Measurements from ENCODE around the gene DPYSL5.

Gene DPYSL5

DNA sequence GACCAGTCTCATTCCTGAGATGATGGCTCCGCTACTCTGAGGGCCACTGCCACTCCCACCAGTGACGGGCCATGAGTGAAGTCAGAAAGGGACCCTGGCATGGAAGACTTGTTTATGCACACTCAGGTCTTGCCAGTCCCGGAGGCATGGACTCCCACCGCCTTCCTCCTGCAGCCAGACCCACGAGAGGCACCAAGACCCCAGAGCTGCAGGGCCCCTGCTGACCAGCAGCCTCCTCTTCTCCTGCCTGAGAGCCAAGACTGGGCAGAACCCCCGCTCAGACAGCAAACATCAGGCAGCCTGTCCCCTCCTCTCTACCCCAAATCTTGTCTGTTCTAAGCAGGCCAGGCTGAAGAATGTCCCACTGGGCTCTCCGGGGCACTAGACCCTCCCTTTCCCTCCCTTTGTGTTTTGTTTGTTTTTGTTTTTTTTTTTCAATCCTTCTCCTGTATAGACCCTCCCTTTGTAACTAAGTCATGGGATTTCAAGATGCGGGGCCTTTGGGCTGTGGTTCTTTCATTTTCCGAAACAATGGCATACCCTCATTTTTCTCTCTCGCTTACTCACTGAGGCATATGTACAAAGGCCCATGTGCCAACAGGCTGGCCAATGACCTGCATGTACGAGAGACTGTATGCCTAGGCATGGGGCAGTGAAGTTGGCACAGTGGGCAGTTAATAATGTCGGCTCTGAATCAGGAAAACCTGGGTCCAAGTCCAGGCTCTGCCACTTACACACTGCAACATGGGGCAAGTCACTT is 98.2 kb downstream of the DPYSL5 start:
- Histone ChIP-seq H3K4me3 (ENCODE audit: low read length) (no peak overlapping the region), H3K9me3 (ENCODE audit: control insufficient read depth, insufficient read depth, low read length) (no peaks in the 10 kb centered on the region), H3K27ac (ENCODE audit: low read length) (no peak overlapping the region), H3K4me1 (ENCODE audit: control insufficient read depth, insufficient read depth, low read length) (peaks cover 2% of the 10 kb centered on the region), H3K27me3 (ENCODE audit: control insufficient read depth, insufficient read depth, low read length) (no peaks in the 10 kb centered on the region; the same call in 1 of the 2 replicates), H3K36me3 (ENCODE audit: control insufficient read depth, insufficient read depth, low read length) (no peaks in the 10 kb centered on the region)
- whole genome bisulfite sequencing (ENCODE audit: insufficient coverage, insufficient read length), result no CpG with 5 or more reads among the region's 12 CpGs
- DNase-seq (ENCODE audit: low read depth, low spot score), result no peak

DNA sequence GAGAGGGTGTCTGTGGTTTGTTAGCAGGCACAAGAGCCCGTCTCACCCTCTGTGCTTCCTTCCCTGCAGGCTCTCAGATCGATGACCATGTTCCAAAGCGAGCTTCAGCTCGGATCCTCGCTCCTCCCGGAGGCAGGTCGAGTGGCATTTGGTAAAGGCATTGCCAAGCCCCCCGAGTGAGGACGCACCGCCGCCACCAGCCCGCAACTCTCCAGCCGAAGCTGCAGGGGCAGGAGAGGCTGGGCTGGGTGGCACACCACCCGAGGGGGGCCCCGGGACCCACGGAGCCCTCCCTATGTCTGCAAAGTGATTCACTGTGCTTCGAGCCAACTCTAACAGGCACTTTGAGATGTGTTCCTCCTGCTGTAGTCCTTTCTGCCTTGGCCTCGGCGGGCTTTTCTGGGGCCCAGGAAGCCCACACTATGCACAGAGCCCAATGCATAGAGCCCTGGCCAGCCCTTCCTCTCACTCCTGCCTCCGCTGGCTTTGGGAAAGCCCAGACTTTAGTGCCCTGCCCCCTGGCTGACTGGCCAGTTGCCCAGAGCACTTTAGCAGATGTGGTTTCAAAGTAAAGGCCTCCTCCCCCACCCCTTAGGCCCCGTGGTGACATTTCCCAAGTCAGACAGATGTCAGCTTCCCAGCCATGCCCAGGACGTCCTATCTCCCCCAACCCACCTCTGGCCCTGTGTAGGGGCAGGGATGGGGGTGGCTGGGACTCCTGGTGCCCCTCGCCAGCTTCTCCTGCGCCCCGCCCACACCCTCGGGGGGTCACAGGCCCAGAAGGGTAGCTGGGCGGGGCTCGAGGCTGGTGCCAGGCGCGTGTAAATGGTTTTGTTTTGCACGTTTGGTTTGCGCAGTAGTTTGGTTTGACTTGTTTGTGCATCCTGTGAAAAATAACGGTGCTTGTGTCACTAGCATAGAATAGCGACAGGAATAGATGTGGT is 99.2 kb downstream of the DPYSL5 start:
- no CpG with 5 or more reads among the region's 34 CpGs for WGBS (ENCODE audit: insufficient coverage, insufficient read length)
- DNase-seq (ENCODE audit: low read depth, low spot score), result no peak
- Histone ChIP-seq H3K4me3 (ENCODE audit: low read length) (no peak overlapping the region), H3K27me3 (ENCODE audit: control insufficient read depth, insufficient read depth, low read length) (no peaks in the 10 kb centered on the region; the same call in 1 of the 2 replicates), H3K9me3 (ENCODE audit: control insufficient read depth, insufficient read depth, low read length) (no peaks in the 10 kb centered on the region), H3K27ac (ENCODE audit: low read length) (no peak overlapping the region), H3K4me1 (ENCODE audit: control insufficient read depth, insufficient read depth, low read length) (peaks cover 2% of the 10 kb centered on the region), H3K36me3 (ENCODE audit: control insufficient read depth, insufficient read depth, low read length) (no peaks in the 10 kb centered on the region)

DNA sequence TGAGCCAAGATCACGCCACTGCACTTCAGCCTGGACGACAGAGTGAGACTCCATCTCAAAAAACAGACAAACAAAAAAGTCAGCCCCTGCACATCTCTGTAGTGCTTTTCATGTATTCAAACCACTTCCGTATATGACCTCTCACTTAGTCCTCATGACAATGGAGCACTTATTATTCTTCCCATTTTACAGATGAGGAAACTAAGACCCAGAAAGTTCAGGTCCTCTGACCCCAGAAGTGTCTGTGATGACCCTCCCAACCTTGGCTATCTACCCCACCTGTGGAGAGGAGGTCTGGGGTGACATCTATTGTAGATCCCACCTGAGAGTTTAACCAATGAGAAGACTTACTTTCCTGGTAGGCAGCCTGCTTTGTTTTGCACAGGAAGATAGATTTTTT is 100.9 kb downstream of the DPYSL5 start:
- H3K36me3 ChIP-seq (ENCODE audit: control insufficient read depth, insufficient read depth, low read length), result no peaks in the 10 kb centered on the region
- no peaks in the 10 kb centered on the region for H3K4me1 ChIP-seq (ENCODE audit: control insufficient read depth, insufficient read depth, low read length)
- no peak overlapping the region for H3K27ac ChIP-seq (ENCODE audit: low read length)
- H3K27me3 ChIP-seq (ENCODE audit: control insufficient read depth, insufficient read depth, low read length), result no peaks in the 10 kb centered on the region
- DNase-seq (ENCODE audit: low read depth, low spot score), result no peak
- H3K9me3 ChIP-seq (ENCODE audit: control insufficient read depth, insufficient read depth, low read length), result no peaks in the 10 kb centered on the region
- WGBS (ENCODE audit: insufficient coverage, insufficient read length), result no CpG with 5 or more reads among the region's 3 CpGs
- no peak overlapping the region for H3K4me3 ChIP-seq (ENCODE audit: low read length)

DNA sequence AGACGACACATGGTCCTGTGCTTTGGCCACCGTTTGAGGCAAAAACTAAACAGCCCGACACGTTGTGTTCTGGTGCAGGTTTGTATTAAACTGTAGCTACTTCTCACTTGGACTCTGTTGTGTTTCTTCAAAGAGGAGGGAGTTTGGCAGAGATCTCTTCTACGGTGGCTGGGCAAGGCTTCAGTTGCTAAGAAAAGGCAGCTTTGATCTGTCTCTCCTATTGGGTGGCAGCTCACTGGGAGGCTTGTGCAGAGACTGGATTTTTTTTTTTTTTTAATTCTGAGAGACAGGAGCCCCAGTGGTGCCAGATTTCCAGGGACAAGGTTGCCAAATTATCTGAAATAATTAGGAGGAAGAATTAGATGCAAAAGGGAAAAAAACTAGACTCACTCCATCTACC is 102.3 kb downstream of the DPYSL5 start:
- H3K9me3 ChIP-seq (ENCODE audit: control insufficient read depth, insufficient read depth, low read length), result no peaks in the 10 kb centered on the region
- no peaks in the 10 kb centered on the region for H3K27me3 ChIP-seq (ENCODE audit: control insufficient read depth, insufficient read depth, low read length)
- no peak overlapping the region for H3K4me3 ChIP-seq (ENCODE audit: low read length)
- no peak overlapping the region for H3K27ac ChIP-seq (ENCODE audit: low read length)
- no CpG with 5 or more reads among the region's 5 CpGs for WGBS (ENCODE audit: insufficient coverage, insufficient read length)
- no peak for DNase-seq (ENCODE audit: low read depth, low spot score)
- no peaks in the 10 kb centered on the region for H3K4me1 ChIP-seq (ENCODE audit: control insufficient read depth, insufficient read depth, low read length)
- H3K36me3 ChIP-seq (ENCODE audit: control insufficient read depth, insufficient read depth, low read length), result no peaks in the 10 kb centered on the region

DNA sequence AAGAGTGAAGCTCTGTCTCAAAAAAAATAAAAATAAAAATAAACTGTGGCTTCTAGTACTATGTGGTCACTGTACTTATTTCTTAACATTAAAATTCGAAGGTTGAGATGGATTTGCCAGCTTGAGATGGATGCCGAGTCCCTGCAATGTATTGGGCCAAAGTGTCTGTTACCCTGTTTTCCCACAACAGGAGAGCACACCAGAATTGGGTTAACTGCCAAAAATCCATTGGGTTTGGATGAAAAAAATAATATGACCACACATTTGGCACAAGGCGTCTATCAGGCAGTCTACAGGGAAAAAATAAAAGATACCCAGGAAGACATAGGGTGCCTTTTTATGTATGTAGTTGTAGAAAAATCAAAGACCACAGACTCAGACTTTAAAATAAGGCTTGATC is 103.3 kb downstream of the DPYSL5 start:
- WGBS (ENCODE audit: insufficient coverage, insufficient read length), result no CpG with 5 or more reads among the region's 3 CpGs
- no peaks in the 10 kb centered on the region for H3K36me3 ChIP-seq (ENCODE audit: control insufficient read depth, insufficient read depth, low read length)
- H3K4me1 ChIP-seq (ENCODE audit: control insufficient read depth, insufficient read depth, low read length), result no peaks in the 10 kb centered on the region
- no peak overlapping the region for H3K4me3 ChIP-seq (ENCODE audit: low read length)
- H3K27me3 ChIP-seq (ENCODE audit: control insufficient read depth, insufficient read depth, low read length), result no peaks in the 10 kb centered on the region
- no peak for DNase-seq (ENCODE audit: low read depth, low spot score)
- H3K9me3 ChIP-seq (ENCODE audit: control insufficient read depth, insufficient read depth, low read length), result no peaks in the 10 kb centered on the region
- H3K27ac ChIP-seq (ENCODE audit: low read length), result no peak overlapping the region

DNA sequence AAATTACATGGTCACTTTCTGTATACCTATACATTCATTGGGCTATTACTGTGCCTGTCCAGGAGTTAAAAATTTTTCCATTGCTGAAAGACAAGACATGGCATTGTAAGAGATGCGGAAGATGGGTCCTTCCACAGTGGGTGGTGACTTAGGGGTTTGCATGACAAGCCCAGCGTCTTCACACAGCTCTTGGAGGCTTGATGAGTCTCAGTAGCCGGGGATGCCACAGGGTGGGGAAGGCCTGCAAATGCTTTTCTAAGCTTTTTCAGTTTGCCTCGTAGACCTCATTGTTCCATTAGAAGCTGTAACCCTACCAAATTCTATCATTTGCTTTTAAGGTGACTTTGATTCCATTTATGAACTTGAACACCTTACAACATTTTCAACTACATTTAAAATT is 104.4 kb downstream of the DPYSL5 start:
- Histone ChIP-seq H3K4me1 (ENCODE audit: control insufficient read depth, insufficient read depth, low read length) (no peaks in the 10 kb centered on the region), H3K9me3 (ENCODE audit: control insufficient read depth, insufficient read depth, low read length) (no peaks in the 10 kb centered on the region), H3K36me3 (ENCODE audit: control insufficient read depth, insufficient read depth, low read length) (no peaks in the 10 kb centered on the region), H3K4me3 (ENCODE audit: low read length) (no peak overlapping the region), H3K27ac (ENCODE audit: low read length) (no peak overlapping the region), H3K27me3 (ENCODE audit: control insufficient read depth, insufficient read depth, low read length) (no peaks in the 10 kb centered on the region)
- no peak for DNase-seq (ENCODE audit: low read depth, low spot score)
- WGBS (ENCODE audit: insufficient coverage, insufficient read length), result no CpG with 5 or more reads among the region's 4 CpGs

DNA sequence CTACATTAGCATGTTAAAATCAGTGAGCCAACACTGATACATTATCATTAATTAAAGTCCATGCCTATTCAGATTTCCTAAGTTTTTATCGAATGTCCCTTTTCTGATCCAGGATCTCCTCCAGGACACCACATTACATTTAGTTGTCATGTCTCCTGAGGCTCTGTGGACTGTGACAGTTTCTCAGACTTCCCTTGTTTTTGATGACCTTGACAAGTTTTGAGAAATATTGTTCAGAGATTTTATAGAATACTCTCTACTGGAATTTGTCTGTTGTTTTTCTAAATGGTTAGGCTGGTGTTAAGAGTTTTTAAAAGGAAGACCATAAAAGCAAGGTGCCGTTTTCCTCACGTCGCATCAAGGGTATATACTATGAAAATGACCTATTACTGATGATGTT is 106.2 kb downstream of the DPYSL5 start:
- Histone ChIP-seq H3K27me3 (ENCODE audit: control insufficient read depth, insufficient read depth, low read length) (no peaks in the 10 kb centered on the region), H3K9me3 (ENCODE audit: control insufficient read depth, insufficient read depth, low read length) (no peaks in the 10 kb centered on the region), H3K4me3 (ENCODE audit: low read length) (no peak overlapping the region)

DNA sequence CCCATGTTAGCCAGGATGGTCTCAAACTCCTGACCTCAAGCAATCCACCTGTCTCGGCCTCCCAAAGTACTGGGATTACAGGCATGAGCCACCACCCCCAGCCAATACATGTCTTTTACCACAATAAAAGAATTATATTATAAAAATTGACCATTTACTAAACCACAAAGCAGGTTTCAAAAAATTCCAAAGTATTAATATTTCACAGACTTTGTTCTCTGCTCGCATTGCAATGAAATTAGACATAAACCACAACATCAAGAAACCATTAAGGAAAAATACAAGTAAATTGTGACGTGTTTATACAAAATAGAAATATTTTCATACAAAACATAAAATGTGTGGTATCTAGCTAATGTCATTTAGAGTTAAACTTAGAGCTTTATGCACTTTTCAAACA is 109.1 kb downstream of the DPYSL5 start:
- Histone ChIP-seq H3K27ac (ENCODE audit: low read length) (no peak overlapping the region), H3K4me3 (ENCODE audit: low read length) (no peak overlapping the region), H3K9me3 (ENCODE audit: control insufficient read depth, insufficient read depth, low read length) (no peaks in the 10 kb centered on the region), H3K36me3 (ENCODE audit: control insufficient read depth, insufficient read depth, low read length) (no peaks in the 10 kb centered on the region), H3K27me3 (ENCODE audit: control insufficient read depth, insufficient read depth, low read length) (no peaks in the 10 kb centered on the region), H3K4me1 (ENCODE audit: control insufficient read depth, insufficient read depth, low read length) (no peaks in the 10 kb centered on the region)
- no CpG with 5 or more reads among the region's 3 CpGs for WGBS (ENCODE audit: insufficient coverage, insufficient read length)
- DNase-seq (ENCODE audit: low read depth, low spot score), result no peak

More for the DNA sequence above, 106.2 kb downstream of the DPYSL5 start:
- WGBS (ENCODE audit: insufficient coverage, insufficient read length), result no CpG with 5 or more reads among the region's 4 CpGs
- H3K4me1 ChIP-seq (ENCODE audit: control insufficient read depth, insufficient read depth, low read length), result no peaks in the 10 kb centered on the region
- DNase-seq (ENCODE audit: low read depth, low spot score), result no peak
- no peak overlapping the region for H3K27ac ChIP-seq (ENCODE audit: low read length)
- no peaks in the 10 kb centered on the region for H3K36me3 ChIP-seq (ENCODE audit: control insufficient read depth, insufficient read depth, low read length)

DNA sequence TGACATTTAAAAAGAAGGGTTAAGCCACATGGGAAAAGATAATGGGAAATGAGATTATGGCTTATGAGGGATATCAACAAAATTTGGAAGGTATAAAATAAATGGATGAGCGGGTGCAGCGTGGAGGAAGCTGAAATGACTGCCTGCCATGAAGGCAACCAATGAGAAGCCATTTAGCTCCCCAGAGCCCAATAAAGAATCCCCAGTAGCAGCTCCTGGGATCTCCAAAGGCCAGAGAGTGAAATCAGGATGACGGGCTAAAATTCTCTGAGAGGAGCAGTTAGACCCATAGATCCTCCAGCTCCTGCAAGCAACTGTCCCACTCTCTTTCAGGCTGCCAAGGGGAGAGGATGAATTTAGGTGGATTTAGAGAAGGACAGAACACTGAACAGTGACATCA is 109.6 kb downstream of the DPYSL5 start:
- Histone ChIP-seq H3K36me3 (ENCODE audit: control insufficient read depth, insufficient read depth, low read length) (no peaks in the 10 kb centered on the region), H3K4me3 (ENCODE audit: low read length) (no peak overlapping the region), H3K27me3 (ENCODE audit: control insufficient read depth, insufficient read depth, low read length) (no peaks in the 10 kb centered on the region), H3K27ac (ENCODE audit: low read length) (no peak overlapping the region), H3K4me1 (ENCODE audit: control insufficient read depth, insufficient read depth, low read length) (no peaks in the 10 kb centered on the region), H3K9me3 (ENCODE audit: control insufficient read depth, insufficient read depth, low read length) (no peaks in the 10 kb centered on the region)
- no CpG with 5 or more reads among the region's 3 CpGs for WGBS (ENCODE audit: insufficient coverage, insufficient read length)
- DNase-seq (ENCODE audit: low read depth, low spot score), result no peak

DNA sequence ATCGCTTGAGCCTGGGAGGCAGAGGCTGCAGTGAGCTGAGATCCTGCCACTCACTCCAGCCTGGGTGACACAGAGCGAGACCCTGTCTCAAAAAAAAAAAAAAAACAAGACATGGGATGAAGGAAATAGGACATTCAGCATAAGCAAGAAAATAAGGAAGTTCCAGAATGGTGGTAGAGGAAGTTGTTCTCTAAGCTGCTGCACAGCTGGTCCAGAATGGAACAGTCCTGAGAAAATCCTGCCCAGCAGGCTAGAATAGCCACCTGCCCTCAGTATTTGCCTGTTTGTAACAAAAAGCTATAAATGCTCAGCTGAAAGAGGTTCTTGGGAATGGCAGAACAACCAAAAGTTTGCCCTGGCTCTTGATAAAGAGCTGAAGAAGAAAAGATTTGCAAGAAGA is 111.4 kb downstream of the DPYSL5 start:
- Histone ChIP-seq H3K36me3 (ENCODE audit: control insufficient read depth, insufficient read depth, low read length) (no peaks in the 10 kb centered on the region), H3K4me3 (ENCODE audit: low read length) (no peak overlapping the region), H3K27me3 (ENCODE audit: control insufficient read depth, insufficient read depth, low read length) (no peaks in the 10 kb centered on the region), H3K4me1 (ENCODE audit: control insufficient read depth, insufficient read depth, low read length) (no peaks in the 10 kb centered on the region), H3K27ac (ENCODE audit: low read length) (no peak overlapping the region), H3K9me3 (ENCODE audit: control insufficient read depth, insufficient read depth, low read length) (no peaks in the 10 kb centered on the region)
- WGBS (ENCODE audit: insufficient coverage, insufficient read length), result no CpG with 5 or more reads among the region's 2 CpGs
- DNase-seq (ENCODE audit: low read depth, low spot score), result no peak
